Heart right ventricle (tissue), 16 donors: ENCODE data around the gene KLK13. TPM values are rescaled to one million over a fixed set of nuclear protein-coding genes. Genes with fewer than 3 reads are reported as not detected.

Experiments
- ATAC-seq, 8 donors: fragments of 200-7000 bp; cut with Tn5 transposase; one replicate each; pipeline ENCODE4 v1.9.1; 2020; ENCODE audit warnings: mild to moderate bottlenecking in 8 of 8, moderate library complexity in 8 of 8, moderate number of reproducible peaks in 1 of 8
- DNase-seq, 2 donors: peaks; one replicate each; pipeline ENCODE4 v3.0.0-alpha.2; 2020
- H3K27ac ChIP-seq, 10 donors: fragments of 200-600 bp; sonication (generic) in 2 of 10; one replicate each; pipeline versions ENCODE4 v1.5.0 to v1.8.0; 2020 to 2022; ENCODE audit warnings: mild to moderate bottlenecking in 3 of 10
- H3K27me3 ChIP-seq, 7 donors: fragments of 200-600 bp; one replicate each; pipeline ENCODE4 v1.8.0; 2021 to 2022; ENCODE audit warnings: mild to moderate bottlenecking in 2 of 7
- H3K36me3 ChIP-seq, 9 donors: fragments of 200-600 bp; sonication (generic) in 1 of 9; one replicate each; pipeline versions ENCODE4 v1.5.0 to v1.8.0; 2020 to 2022; ENCODE audit warnings: mild to moderate bottlenecking in 2 of 9
- H3K4me1 ChIP-seq, 9 donors: fragments of 200-600 bp; sonication (generic) in 1 of 9; one replicate each; pipeline versions ENCODE4 v1.5.0 to v1.8.0; 2020 to 2022; ENCODE audit warnings: mild to moderate bottlenecking in 4 of 9
- H3K4me3 ChIP-seq, 10 donors: fragments of 200-600 bp; sonication (generic) in 2 of 10; one replicate each; pipeline versions ENCODE4 v1.5.0 to v1.8.0; 2020 to 2022; ENCODE audit warnings: mild to moderate bottlenecking in 7 of 10, moderate library complexity in 2 of 10
- H3K9me3 ChIP-seq, 11 donors: fragments of 200-600 bp in 10 of 11; sonication (generic) in 2 of 11; one replicate each; pipeline versions ENCODE4 v1.5.0 to v1.8.0; 2013 to 2022; ENCODE audit warnings: mild to moderate bottlenecking in 2 of 11, control low read depth in 1 of 11, moderate library complexity in 1 of 11
- WGBS, 2 donors: extraction: QIAGEN DNeasy Blood & Tissue Kit; methylation state at CpG; one replicate each; pipeline ENCODE4 v1.1.7; 2013; ENCODE audit warnings: inconsistent platforms in 1 of 2; 5-methylcytosine and 5-hydroxymethylcytosine counted together
- intact Hi-C, 10 donors: fragments of 100-400 bp; cut with DNase I; formaldehyde crosslinking; loops; one replicate each; pipeline versions ENCODE4 v1.11.1 to v1.14.2; 2022
- polyA plus RNA-seq, 2 donors: library from polyadenylated mRNA; stranded (reverse); fragments of 200-250 nt; gene quantifications; one replicate each; pipeline ENCODE4 v1.2.3, GENCODE V29; 2013
- total RNA-seq, 10 donors: library from RNA; stranded (reverse); fragmentation: NEBNext Ultra II Directional in 3 of 10; extraction: Animal tissue kit (Norgen Biotek cat#: 25700) in 3 of 10; gene quantifications; one replicate each; pipeline versions ENCODE4 v1.2.1 to v1.2.4, GENCODE V29; 2021 to 2023
- TF ChIP-seq, protein P1 (sequence below), 9 donors: fragments of 200-600 bp; sonication (generic) in 2 of 9; IDR thresholded peaks; one replicate each; pipeline versions ENCODE4 v1.5.0 to v1.8.0; 2021 to 2022; ENCODE audit warnings: antibody characterized with exemption in 9 of 9, mild to moderate bottlenecking in 5 of 9, moderate library complexity in 1 of 9
- donor health status: Arrhythmogenic right ventricular cardiomyopathy.
- donor health status: ischemic (EF 13 %, LVEDD 7.1; RV severe dilation, severe dysfunction).
- donor health status: healthy with polysubstance abuse.
- donor health status: DM: no; HTN: yes; CAD: no.
- donor health status: DM: no; HTN: no; CAD: no.
- donor health status: ischemic (EF 25% LVEDD 6.9; RV normal size, moderate dysfunction).
- donor health status: ischemic (EF 25% LVEDD 5.7; RV mildly dilated, moderate dysfunction).
- donor health status: healthy.
- donor health status: DM: yes; HTN: yes; CAD: no.
- donor health status: Ischemic cardiomyopathy.
- donor health status: ischemic (EF 35%, LVEDD 5.7; RV mildly dilated, moderate dysfunction).
- donor health status: nonischemic (EF 11% LVEDD 7.7; RV severe dilation, severe dysfunction).
- donor health status: DM: yes; HTN: yes; CAD: no.
- donor health status: PGD.
- donor health status: ischemic (EF 29% LVEDD 5.4; RV normal size, mild dysfunction).
- donor health status: nonischemic (EF 23%, LVEDD 6.1; RV moderate dilation, normal function).

KLK13 gene
- total and polyA plus RNA-seq, 12 donors: 0.32 to 1.3 TPM; not detected in 10

DNA sequence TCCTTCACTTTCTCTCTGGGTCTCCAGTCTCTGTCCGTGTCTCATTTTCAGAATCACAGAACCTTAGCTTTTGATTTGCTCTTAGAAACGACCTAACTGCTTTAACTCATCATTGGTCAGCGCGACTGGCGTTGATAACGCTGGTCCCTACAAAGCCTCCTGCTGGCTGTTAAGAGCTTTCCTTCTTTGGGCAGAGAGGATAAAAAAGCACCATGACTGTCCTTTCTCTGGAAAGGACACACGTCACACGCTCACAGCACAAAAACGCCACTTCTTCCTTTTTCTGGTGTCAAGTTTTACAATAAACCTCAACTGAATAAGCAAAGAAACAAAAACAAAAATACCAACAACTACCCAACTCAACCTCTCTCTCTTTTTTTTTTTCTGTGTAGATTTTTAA is 28.4 kb downstream of the KLK13 start:
- DNase-seq (no peak), ATAC-seq (no peak)
- intact Hi-C loops: no loop called here
- Histone ChIP-seq H3K27me3 (peaks cover 0 to 29% (median 7%) of the 10 kb centered on the region in 7 donors), H3K9me3 (no peaks in the 10 kb centered on the region), H3K4me1 (no peaks in the 10 kb centered on the region), H3K27ac (no peak overlapping the region), H3K36me3 (no peaks in the 10 kb centered on the region), H3K4me3 (no peak overlapping the region)
- 30 to 33% methylated on average over 9 of the region's 9 CpGs for WGBS, 2 donors
- TF ChIP-seq, protein P1, sequence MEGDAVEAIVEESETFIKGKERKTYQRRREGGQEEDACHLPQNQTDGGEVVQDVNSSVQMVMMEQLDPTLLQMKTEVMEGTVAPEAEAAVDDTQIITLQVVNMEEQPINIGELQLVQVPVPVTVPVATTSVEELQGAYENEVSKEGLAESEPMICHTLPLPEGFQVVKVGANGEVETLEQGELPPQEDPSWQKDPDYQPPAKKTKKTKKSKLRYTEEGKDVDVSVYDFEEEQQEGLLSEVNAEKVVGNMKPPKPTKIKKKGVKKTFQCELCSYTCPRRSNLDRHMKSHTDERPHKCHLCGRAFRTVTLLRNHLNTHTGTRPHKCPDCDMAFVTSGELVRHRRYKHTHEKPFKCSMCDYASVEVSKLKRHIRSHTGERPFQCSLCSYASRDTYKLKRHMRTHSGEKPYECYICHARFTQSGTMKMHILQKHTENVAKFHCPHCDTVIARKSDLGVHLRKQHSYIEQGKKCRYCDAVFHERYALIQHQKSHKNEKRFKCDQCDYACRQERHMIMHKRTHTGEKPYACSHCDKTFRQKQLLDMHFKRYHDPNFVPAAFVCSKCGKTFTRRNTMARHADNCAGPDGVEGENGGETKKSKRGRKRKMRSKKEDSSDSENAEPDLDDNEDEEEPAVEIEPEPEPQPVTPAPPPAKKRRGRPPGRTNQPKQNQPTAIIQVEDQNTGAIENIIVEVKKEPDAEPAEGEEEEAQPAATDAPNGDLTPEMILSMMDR (IDR thresholded peaks at IDR 0.05): no peak

DNA sequence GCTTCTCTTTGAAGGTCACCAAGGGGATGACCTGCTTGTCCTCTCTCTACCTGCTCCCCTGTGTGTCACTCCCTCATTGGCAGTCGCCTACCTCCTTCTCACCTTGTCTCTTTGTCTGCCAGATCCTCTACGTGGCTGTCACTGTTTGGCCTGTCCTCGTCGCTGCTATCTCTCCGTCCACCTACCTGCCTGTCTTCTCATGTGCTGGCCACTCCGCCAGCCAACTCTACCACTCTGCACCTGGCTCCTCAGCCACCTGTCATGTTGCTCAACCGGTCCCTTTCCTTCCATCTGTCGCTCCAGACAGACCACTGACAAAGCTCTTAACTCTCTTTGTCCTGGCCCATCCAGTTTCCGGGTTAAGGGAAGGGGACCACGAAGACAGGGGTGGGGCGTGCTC is 30.2 kb downstream of the KLK13 start, which contains the start of gene KLK12:
KLK12 (minus strand) TSS at position 299 of the 400 bp plus-strand sequence. CDS start 381 bp downstream, outside the sequence.
- DNase-seq (no peak), ATAC-seq (no peak)
- TF ChIP-seq, protein P1 (IDR thresholded peaks at IDR 0.05): no peak
- Histone ChIP-seq H3K36me3 (no peaks in the 10 kb centered on the region), H3K4me1 (no peaks in the 10 kb centered on the region), H3K4me3 (no peak within 1 kb of the TSS), H3K27ac (no peak within 1 kb of the TSS), H3K9me3 (no peaks in the 10 kb centered on the region), H3K27me3 (peaks cover 0 to 41% (median 7%) of the 10 kb centered on the region in 7 donors)
- intact Hi-C loops: no loop called here
- 45 to 57% methylated on average over 11 of the region's 11 CpGs for WGBS, 2 donors

- Histone ChIP-seq H3K27me3 (peaks cover 0 to 66% (median 17%) of the 10 kb centered on the region in 7 donors), H3K4me1 (peaks cover 0 to 4% (median 0%) of the 10 kb centered on the region in 9 donors), H3K27ac (no peak overlapping the region), H3K36me3 (no peaks in the 10 kb centered on the region), H3K9me3 (no peaks in the 10 kb centered on the region), H3K4me3 (no peak overlapping the region)
- TF ChIP-seq, protein P1 (IDR thresholded peaks at IDR 0.05): no peak
- DNase-seq: no peak
- intact Hi-C loops: no loop called here
- no peak for ATAC-seq
- 89 to 91% methylated on average over 28 of the region's 28 CpGs for WGBS, 2 donors
Observed at GRCh38 chr19:51031880-51032225, 33.0 kb downstream of the KLK13 start.

DNA sequence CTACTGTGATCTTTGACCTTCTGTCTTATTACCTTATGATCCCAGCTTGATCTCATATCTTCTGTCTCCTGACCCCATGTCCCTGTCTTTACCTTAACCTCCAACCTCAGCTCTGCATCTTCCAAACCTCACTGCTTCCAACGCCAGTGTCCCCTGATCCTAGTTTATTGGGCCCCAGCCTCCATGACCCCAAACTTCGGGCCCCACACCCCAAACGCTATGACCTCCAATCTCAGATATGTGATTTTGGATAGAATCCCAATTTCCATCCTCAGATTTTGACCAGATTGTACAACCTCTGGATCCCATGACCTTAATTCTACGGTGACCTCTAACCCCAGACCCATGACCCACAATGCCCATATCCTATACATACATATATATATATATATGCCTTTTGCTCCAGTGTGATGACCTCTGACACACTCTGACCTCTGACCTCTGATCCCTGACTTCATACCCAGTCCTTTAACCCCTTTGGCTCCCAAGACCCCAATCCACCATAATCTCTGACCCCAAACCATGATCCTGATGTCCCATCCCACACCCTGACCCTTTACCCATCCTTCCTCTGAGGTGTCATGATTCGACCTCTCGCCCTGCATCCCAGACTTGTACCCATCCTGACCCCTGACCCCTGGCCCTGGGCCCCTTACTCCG is 33.5 kb downstream of the KLK13 start:
- Histone ChIP-seq H3K4me1 (peaks cover 0 to 9% (median 0%) of the 10 kb centered on the region in 9 donors), H3K4me3 (no peak overlapping the region), H3K27me3 (peaks cover 0 to 69% (median 22%) of the 10 kb centered on the region in 7 donors), H3K36me3 (no peaks in the 10 kb centered on the region), H3K9me3 (no peaks in the 10 kb centered on the region), H3K27ac (no peak overlapping the region)
- intact Hi-C loops: no loop called here
- TF ChIP-seq, protein P1 (IDR thresholded peaks at IDR 0.05): no peak
- WGBS, 2 donors: 87 to 89% methylated on average over 7 of the region's 7 CpGs
- DNase-seq (no peak), ATAC-seq (no peak)
